HEK293T (cell line): ENCODE measurements around the gene PRKCE.

Experiments
- CTCF ChIA-PET: fragments of 350-600 bp; formaldehyde crosslinking; extraction: SDS; loops from one replicate; lab custom pipeline; 2021; ENCODE audit warnings: antibody characterized with exemption, inconsistent platforms; lab: Yijun Ruan, JAX
- POLR2A ChIA-PET: fragments of 350-600 bp; formaldehyde crosslinking; extraction: SDS; loops from one replicate; lab custom pipeline; 2020; ENCODE audit warnings: antibody characterized with exemption, inconsistent platforms; lab: Yijun Ruan, JAX
- DNase-seq: peaks from one replicate; pipeline ENCODE4 v3.0.0; 2012; ENCODE audit warnings: mixed read lengths; ENCODE audit errors: extremely low spot score
- ARNT ChIP-seq: fragments of 450-650 bp; IDR thresholded peaks from 2 replicates; pipeline ENCODE4 v1.6.1; 2017; ENCODE audit warnings: mild to moderate bottlenecking
- BHLHE40 ChIP-seq: fragments of 450-650 bp; IDR thresholded peaks from 2 replicates; pipeline ENCODE4 v1.6.1; 2016; ENCODE audit warnings: mild to moderate bottlenecking, moderate library complexity, borderline replicate concordance
- CTBP1 ChIP-seq: fragments of 450-650 bp; IDR thresholded peaks from 2 replicates; pipeline ENCODE4 v1.6.1; 2016; ENCODE audit warnings: borderline replicate concordance
- ELF4 ChIP-seq: fragments of 450-650 bp; IDR thresholded peaks from 2 replicates; pipeline ENCODE4 v1.6.1; 2017; ENCODE audit warnings: antibody characterized with exemption
- FOXA1 ChIP-seq: fragments of 450-650 bp; IDR thresholded peaks from 2 replicates; pipeline ENCODE4 v1.6.1; 2016; ENCODE audit warnings: mild to moderate bottlenecking
- FOXK2 ChIP-seq: fragments of 450-650 bp; IDR thresholded peaks from 2 replicates; pipeline ENCODE4 v1.6.1; 2016; ENCODE audit warnings: mild to moderate bottlenecking
- FOXM1 ChIP-seq: fragments of 450-650 bp; IDR thresholded peaks from 2 replicates; pipeline ENCODE4 v1.6.1; 2017; ENCODE audit warnings: mild to moderate bottlenecking, borderline replicate concordance
- HDGF ChIP-seq: fragments of 450-650 bp; IDR thresholded peaks from 2 replicates; pipeline ENCODE4 v1.6.1; 2017; ENCODE audit warnings: antibody characterized with exemption, borderline replicate concordance
- L3MBTL2 ChIP-seq: fragments of 450-650 bp; conservative IDR thresholded peaks from 2 replicates; pipeline ENCODE4 v1.6.1; 2016; ENCODE audit warnings: mild to moderate bottlenecking
- LEF1 ChIP-seq: fragments of 450-650 bp; IDR thresholded peaks from 2 replicates; pipeline ENCODE4 v1.6.1; 2017; ENCODE audit warnings: mild to moderate bottlenecking, borderline replicate concordance
- NFRKB ChIP-seq: fragments of 450-650 bp; IDR thresholded peaks from 2 replicates; pipeline ENCODE4 v1.6.1; 2016; ENCODE audit warnings: mild to moderate bottlenecking, moderate library complexity
- SP1 ChIP-seq: fragments of 450-650 bp; IDR thresholded peaks from 2 replicates; pipeline ENCODE4 v1.6.1; 2017
- SUZ12 ChIP-seq: fragments of 450-650 bp; IDR thresholded peaks from 2 replicates; pipeline ENCODE4 v1.6.1; 2016; ENCODE audit warnings: mild to moderate bottlenecking
- TARDBP ChIP-seq: fragments of 450-650 bp; IDR thresholded peaks from 2 replicates; pipeline ENCODE4 v1.6.1; 2016
- ZNF384 ChIP-seq: fragments of 450-650 bp; IDR thresholded peaks from 2 replicates; pipeline ENCODE4 v1.6.1; 2016
- TF ChIP-seq, protein P1 (sequence below): fragments of 450-650 bp; IDR thresholded peaks from 2 replicates; pipeline ENCODE4 v1.6.1; 2016

PRKCE gene

DNA sequence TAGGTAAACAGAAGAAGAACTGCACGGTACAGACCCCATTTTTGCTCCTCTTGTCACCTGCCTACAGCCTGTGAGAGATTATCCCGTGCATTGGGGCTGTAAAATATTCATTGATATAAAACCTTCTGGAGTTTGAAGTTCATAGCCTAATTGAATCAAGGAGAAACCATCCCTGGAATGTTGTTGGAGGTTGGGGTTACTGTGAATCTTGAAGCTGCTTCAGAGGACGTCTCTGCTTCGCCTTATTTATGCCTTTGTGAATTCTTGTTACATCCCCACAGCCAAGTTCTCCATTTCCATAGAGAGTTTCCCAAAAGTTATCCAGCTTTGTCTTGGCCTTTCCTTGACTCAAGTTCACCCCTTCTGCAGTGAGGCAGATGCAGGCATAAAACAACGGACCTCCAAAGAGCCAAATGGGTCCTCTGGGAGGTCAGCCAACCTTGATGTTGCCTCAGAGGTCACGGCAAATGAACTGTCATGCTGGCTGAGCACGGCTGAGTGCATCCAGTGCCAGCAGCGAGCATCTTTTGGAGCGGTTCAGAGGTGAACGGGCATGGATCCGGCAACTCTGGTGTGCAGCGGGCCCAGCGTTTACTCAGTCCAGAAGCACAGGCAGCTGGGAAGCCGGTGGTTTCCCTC lies 317.6 kb downstream of the PRKCE start:
- DNase-seq = no peak
- CTCF ChIA-PET = no interaction called here
- POLR2A ChIA-PET = no interaction called here

DNA sequence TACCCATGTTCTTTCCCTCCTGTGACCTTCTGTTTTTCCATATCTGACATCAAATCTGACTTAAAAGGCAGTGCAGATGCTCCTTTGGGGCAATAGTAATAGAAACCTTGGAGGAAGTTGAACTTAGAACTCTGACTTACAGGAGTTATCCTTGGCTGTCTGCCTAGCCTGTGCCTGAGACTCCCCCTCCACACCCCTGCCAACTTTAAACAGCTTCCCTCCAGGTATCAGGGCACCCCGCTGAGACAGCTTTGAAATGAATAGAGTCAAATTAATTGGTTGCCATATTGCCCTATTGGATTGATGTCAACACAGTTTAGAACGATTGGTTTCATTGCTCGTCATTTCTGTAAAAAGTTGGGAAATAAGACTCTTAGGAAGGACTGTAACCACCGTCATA lies 322.0 kb downstream of the PRKCE start:
- ChIA-PET CTCF (no interaction called here), POLR2A (no interaction called here)
- no peak for TF ChIP-seq ZNF384
- TF ChIP-seq FOXA1 = no peak
- TF ChIP-seq ELF4 = no peak
- TF ChIP-seq, protein P1, sequence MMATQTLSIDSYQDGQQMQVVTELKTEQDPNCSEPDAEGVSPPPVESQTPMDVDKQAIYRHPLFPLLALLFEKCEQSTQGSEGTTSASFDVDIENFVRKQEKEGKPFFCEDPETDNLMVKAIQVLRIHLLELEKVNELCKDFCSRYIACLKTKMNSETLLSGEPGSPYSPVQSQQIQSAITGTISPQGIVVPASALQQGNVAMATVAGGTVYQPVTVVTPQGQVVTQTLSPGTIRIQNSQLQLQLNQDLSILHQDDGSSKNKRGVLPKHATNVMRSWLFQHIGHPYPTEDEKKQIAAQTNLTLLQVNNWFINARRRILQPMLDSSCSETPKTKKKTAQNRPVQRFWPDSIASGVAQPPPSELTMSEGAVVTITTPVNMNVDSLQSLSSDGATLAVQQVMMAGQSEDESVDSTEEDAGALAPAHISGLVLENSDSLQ = no peak
- no peak for TF ChIP-seq BHLHE40
- no peak for TF ChIP-seq FOXK2
- TF ChIP-seq NFRKB = no peak
- no peak for TF ChIP-seq L3MBTL2
- no peak for TF ChIP-seq HDGF
- no peak for TF ChIP-seq SP1
- no peak for TF ChIP-seq LEF1
- no peak for TF ChIP-seq FOXM1
- TF ChIP-seq ARNT = no peak
- no peak for DNase-seq

More for the DNA sequence above, 317.6 kb downstream of the PRKCE start:
- TF ChIP-seq ZNF384 (no peak), CTBP1 (no peak), HDGF (no peak), LEF1 (no peak), L3MBTL2 (no peak), ELF4 (no peak), ARNT (no peak), FOXM1 (no peak)

GRCh38 chr2:45974056-45974455 lies 322.6 kb downstream of the PRKCE start:
- CTCF ChIA-PET = no interaction called here
- DNase-seq = no peak
- TF ChIP-seq L3MBTL2 = no peak
- no peak for TF ChIP-seq FOXK2
- no peak for TF ChIP-seq SUZ12
- no peak for TF ChIP-seq HDGF
- no peak for TF ChIP-seq NFRKB
- no peak for TF ChIP-seq ARNT
- no peak for TF ChIP-seq TARDBP
- no peak for TF ChIP-seq SP1
- TF ChIP-seq FOXM1 = no peak
- TF ChIP-seq LEF1 = no peak
- no peak for TF ChIP-seq ELF4
- no peak for TF ChIP-seq ZNF384
- no peak for TF ChIP-seq FOXA1
- TF ChIP-seq, protein P1 = no peak
- no peak for TF ChIP-seq CTBP1
- TF ChIP-seq BHLHE40 = no peak
- POLR2A ChIA-PET = no interaction called here

DNA sequence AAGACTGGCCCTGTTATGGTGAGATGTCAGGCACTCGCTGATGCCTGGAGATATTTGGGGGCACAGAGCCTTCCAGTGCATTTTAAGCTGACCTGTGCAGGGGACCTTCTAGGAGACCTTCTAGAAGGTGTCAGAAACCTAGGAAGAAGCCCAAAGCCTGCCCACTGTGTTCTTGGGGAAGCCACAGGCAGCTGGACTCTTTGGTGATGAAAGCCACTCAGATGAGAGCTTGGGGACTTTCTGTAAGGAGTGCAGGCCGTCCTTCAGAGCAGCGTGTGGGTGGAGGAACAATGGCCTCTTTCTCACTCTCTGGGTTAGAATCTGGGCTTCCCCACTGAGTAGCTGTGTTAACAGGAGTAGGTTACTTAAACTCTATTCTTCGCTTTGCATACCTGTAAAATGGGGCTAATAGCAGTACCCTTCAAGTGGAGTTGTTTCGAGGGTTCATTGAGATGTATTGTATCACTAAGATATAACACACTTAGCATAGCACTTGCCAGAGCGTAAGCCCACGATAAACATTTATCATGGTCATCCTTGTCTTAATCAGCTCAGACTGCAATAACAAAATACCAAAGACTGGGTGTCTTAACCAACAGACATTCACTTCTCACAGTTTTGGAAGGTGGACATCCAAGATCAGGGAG lies 323.4 kb downstream of the PRKCE start:
- ChIA-PET CTCF (no interaction called here), POLR2A (no interaction called here)
- TF ChIP-seq SP1 = no peak
- no peak for TF ChIP-seq TARDBP
- no peak for TF ChIP-seq FOXM1
- no peak for DNase-seq

- POLR2A ChIA-PET = no interaction called here
- CTCF ChIA-PET = no interaction called here
- TF ChIP-seq L3MBTL2 (no peak), FOXA1 (no peak), BHLHE40 (no peak), ARNT (no peak)
- DNase-seq = no peak
Measured at GRCh38 chr2:45975752-45976517, 324.5 kb downstream of the PRKCE start.

- ChIA-PET CTCF (interaction anchor here (0.8 kb wide), 1 partner anchor 13 kb away, joined by 3 read pairs; no protein-coding TSS in a partner anchor), POLR2A (no interaction called here)
- DNase-seq = no peak
- no peak for TF ChIP-seq TARDBP
- TF ChIP-seq SP1 = no peak
- no peak for TF ChIP-seq FOXM1
- TF ChIP-seq ELF4 = no peak
- TF ChIP-seq SUZ12 = no peak
- TF ChIP-seq HDGF = no peak
- no peak for TF ChIP-seq BHLHE40
- TF ChIP-seq L3MBTL2 = no peak
- no peak for TF ChIP-seq ZNF384
- no peak for TF ChIP-seq LEF1
- TF ChIP-seq, protein P1 = no peak
- no peak for TF ChIP-seq NFRKB
- TF ChIP-seq ARNT = no peak
- TF ChIP-seq FOXK2 = no peak
- TF ChIP-seq CTBP1 = no peak
- no peak for TF ChIP-seq FOXA1
Measured at GRCh38 chr2:45978302-45978859, 326.9 kb downstream of the PRKCE start.
